A673 (cell line): ENCODE measurements around the gene MAP3K1. TPM values are rescaled to one million over a fixed set of nuclear protein-coding genes. Genes with fewer than 3 reads are reported as not detected.
A peak's percentile ranks its signal among the peaks of the same experiment; 100 is the strongest.

Experiments
- BruUV-seq: library from RNA; stranded (reverse); fragments of 400-500 nt; replicated peaks from 2 replicates; lab custom pipeline; 2021; lab: Mats Ljungman, UMichigan
- CTCF ChIA-PET: fragments of 300-600 bp; sonication (Branson Sonifier 250); formaldehyde crosslinking; loops from one replicate; lab custom pipeline; 2022; ENCODE audit warnings: antibody characterized with exemption; lab: Charles Lee
- POLR2A ChIA-PET: fragments of 300-600 bp; sonication (Branson Sonifier 250); formaldehyde crosslinking; loops from one replicate; lab custom pipeline; 2022; ENCODE audit warnings: antibody characterized with exemption; ENCODE audit not compliant: low non-redundant PET; lab: Charles Lee
- DNase-seq: peaks from one replicate; pipeline ENCODE4 v3.0.0-alpha.2; 2015; ENCODE audit warnings: low spot score
- H3K27ac ChIP-seq: fragments of 200-600 bp; sonication (generic); 2 replicates; pipeline ENCODE4 v1.5.1; 2016; ENCODE audit warnings: mixed run types, low read depth, mild to moderate bottlenecking, mixed read lengths, antibody characterized with exemption, low read length; ENCODE audit not compliant: poor library complexity, severe bottlenecking
- H3K27me3 ChIP-seq: fragments of 200-600 bp; sonication (generic); replicated peaks from 2 replicates; pipeline ENCODE4 v1.6.1; 2017; ENCODE audit warnings: mixed run types, low read depth, mild to moderate bottlenecking, mixed read lengths, antibody characterized with exemption, low read length; ENCODE audit not compliant: insufficient read depth, poor library complexity
- H3K36me3 ChIP-seq: fragments of 200-600 bp; sonication (generic); 2 replicates; pipeline ENCODE4 v1.6.1; 2016; ENCODE audit warnings: mixed run types, mild to moderate bottlenecking, mixed read lengths, antibody characterized with exemption, low read length; ENCODE audit not compliant: insufficient read depth, poor library complexity, severe bottlenecking
- H3K4me1 ChIP-seq: fragments of 200-600 bp; sonication (generic); 2 replicates; pipeline ENCODE4 v1.6.1; 2017; ENCODE audit warnings: mixed run types, mild to moderate bottlenecking, mixed read lengths, antibody characterized with exemption, low read length; ENCODE audit not compliant: insufficient read depth, poor library complexity, severe bottlenecking
- H3K4me3 ChIP-seq: fragments of 200-600 bp; sonication (generic); 2 replicates; pipeline ENCODE4 v1.5.1; 2016; ENCODE audit warnings: low read depth, mixed run types, mild to moderate bottlenecking, mixed read lengths, low read length; ENCODE audit not compliant: poor library complexity, severe bottlenecking
- H3K9me3 ChIP-seq: fragments of 200-600 bp; sonication (generic); 2 replicates; pipeline ENCODE4 v1.6.1; 2016; ENCODE audit warnings: mixed run types, low read depth, mild to moderate bottlenecking, mixed read lengths, antibody characterized with exemption, low read length; ENCODE audit not compliant: poor library complexity, severe bottlenecking
- EZH2 ChIP-seq: fragments of 200-600 bp; sonication (generic); IDR thresholded peaks from 2 replicates; pipeline ENCODE4 v1.6.1; 2017; ENCODE audit warnings: borderline replicate concordance, low read depth, mild to moderate bottlenecking, mixed read lengths, antibody characterized with exemption, low read length; ENCODE audit not compliant: poor library complexity, severe bottlenecking
- intact Hi-C: fragments of 100-400 bp; cut with micrococcal nuclease; formaldehyde crosslinking; loops from one replicate; pipeline ENCODE4 v1.10.0; 2022; ENCODE audit not compliant: unreplicated experiment
- total RNA-seq: library from RNA; stranded (reverse); gene quantifications from 2 replicates; pipeline ENCODE4 v1.2.3, GENCODE V29; 2021
- TF ChIP-seq, protein P1 (sequence below): fragments of 300-800, 200-600 bp; sonication (generic); conservative IDR thresholded peaks from 2 replicates; pipeline ENCODE4 v1.5.1; 2017; ENCODE audit warnings: low read depth, mild to moderate bottlenecking, antibody characterized with exemption, low read length, moderate library complexity, mixed read lengths

Gene MAP3K1
- total RNA-seq, 1 experiment from 2014 or later: 7.2 TPM

DNA sequence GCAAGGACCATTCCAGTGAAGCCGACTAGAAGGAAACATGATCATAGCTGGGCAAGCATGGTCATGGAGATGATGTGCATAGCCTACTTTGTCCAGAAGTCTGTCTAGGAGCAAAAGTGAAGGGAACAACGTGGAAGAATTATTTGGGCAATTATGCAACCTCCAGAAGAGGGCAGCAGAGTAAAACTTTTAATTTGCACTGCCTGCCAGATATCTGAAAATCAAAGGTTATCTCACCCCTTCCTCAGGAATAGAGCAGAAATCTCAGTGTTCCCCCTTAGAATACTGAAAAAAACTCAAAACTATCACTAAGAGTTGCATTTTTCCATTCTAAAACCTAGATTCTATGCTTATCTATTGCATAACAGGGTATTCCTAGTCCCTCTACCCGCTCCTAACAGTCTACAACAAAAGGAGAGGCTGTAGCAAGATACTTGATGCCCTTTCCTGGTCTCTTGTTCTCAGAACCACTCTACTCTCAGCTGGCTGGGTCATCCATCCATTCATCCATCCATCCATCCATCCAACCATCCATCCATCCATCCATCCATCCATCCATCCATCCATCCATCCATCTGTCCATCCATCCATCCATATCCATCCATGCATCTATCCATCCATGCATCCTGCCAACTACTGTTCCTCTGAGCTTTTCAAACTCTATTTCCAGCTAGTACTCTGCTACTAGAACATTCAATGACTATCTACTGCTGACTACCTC lies 85.7 kb downstream of the MAP3K1 start:
- ChIA-PET POLR2A (no interaction called here), CTCF (interaction anchor here (1.5 kb wide), 1 partner anchor 237 kb away, joined by 8 read pairs; no protein-coding TSS in a partner anchor)
- DNase-seq: peak; percentile 63
- no peaks in the 10 kb centered on the region for H3K4me1 ChIP-seq
- H3K36me3 ChIP-seq: no peaks in the 10 kb centered on the region
- no TSS peak for BruUV-seq
- no peak overlapping the region for H3K27ac ChIP-seq
- TF ChIP-seq EZH2: no peak
- TF ChIP-seq, protein P1, sequence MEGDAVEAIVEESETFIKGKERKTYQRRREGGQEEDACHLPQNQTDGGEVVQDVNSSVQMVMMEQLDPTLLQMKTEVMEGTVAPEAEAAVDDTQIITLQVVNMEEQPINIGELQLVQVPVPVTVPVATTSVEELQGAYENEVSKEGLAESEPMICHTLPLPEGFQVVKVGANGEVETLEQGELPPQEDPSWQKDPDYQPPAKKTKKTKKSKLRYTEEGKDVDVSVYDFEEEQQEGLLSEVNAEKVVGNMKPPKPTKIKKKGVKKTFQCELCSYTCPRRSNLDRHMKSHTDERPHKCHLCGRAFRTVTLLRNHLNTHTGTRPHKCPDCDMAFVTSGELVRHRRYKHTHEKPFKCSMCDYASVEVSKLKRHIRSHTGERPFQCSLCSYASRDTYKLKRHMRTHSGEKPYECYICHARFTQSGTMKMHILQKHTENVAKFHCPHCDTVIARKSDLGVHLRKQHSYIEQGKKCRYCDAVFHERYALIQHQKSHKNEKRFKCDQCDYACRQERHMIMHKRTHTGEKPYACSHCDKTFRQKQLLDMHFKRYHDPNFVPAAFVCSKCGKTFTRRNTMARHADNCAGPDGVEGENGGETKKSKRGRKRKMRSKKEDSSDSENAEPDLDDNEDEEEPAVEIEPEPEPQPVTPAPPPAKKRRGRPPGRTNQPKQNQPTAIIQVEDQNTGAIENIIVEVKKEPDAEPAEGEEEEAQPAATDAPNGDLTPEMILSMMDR: peak; percentile 72
- intact Hi-C loops: loop anchor here (2.0 to 10.0 kb wide), 5 partner anchors 181 to 626 kb away; no protein-coding TSS in a partner anchor
- no peaks in the 10 kb centered on the region for H3K27me3 ChIP-seq
- no peaks in the 10 kb centered on the region for H3K9me3 ChIP-seq
- H3K4me3 ChIP-seq: no peak overlapping the region

DNA sequence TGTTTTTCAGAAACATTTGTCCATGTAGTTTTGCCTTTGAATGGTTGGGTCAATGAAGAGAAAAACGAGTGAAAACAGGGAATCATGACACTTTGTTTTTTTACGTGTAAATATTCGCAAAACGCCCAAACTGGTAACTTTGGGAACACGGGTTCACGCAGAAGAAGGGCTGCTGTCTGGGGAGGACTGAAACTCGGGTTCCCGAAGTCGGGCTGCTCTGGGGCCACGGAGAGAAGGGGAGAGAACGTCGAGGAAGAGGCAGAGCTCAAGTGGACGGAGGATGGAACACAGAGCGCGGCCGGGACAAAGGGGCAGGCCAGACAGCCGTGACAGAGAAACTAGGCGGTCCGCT lies 93.6 kb downstream of the MAP3K1 start:
- H3K27me3 ChIP-seq: no peaks in the 10 kb centered on the region
- DNase-seq: no peak
- POLR2A ChIA-PET: interaction anchor here (0.6 kb wide), 1 partner anchor 1675 kb away, joined by 4 read pairs; no protein-coding TSS in a partner anchor
- intact Hi-C loops: loop anchor here (2.0 to 10.0 kb wide), 4 partner anchors 230 to 1553 kb away; partner anchors contain the start of gene PLK2
- no peaks in the 10 kb centered on the region for H3K9me3 ChIP-seq
- peak overlapping the region; percentile 60 for H3K4me3 ChIP-seq
- TF ChIP-seq EZH2: no peak
- TF ChIP-seq, protein P1: no peak
- H3K27ac ChIP-seq: peak overlapping the region; percentile 86
- CTCF ChIA-PET: no interaction called here
- BruUV-seq: no TSS peak
- no peaks in the 10 kb centered on the region for H3K4me1 ChIP-seq
- no peaks in the 10 kb centered on the region for H3K36me3 ChIP-seq

DNA sequence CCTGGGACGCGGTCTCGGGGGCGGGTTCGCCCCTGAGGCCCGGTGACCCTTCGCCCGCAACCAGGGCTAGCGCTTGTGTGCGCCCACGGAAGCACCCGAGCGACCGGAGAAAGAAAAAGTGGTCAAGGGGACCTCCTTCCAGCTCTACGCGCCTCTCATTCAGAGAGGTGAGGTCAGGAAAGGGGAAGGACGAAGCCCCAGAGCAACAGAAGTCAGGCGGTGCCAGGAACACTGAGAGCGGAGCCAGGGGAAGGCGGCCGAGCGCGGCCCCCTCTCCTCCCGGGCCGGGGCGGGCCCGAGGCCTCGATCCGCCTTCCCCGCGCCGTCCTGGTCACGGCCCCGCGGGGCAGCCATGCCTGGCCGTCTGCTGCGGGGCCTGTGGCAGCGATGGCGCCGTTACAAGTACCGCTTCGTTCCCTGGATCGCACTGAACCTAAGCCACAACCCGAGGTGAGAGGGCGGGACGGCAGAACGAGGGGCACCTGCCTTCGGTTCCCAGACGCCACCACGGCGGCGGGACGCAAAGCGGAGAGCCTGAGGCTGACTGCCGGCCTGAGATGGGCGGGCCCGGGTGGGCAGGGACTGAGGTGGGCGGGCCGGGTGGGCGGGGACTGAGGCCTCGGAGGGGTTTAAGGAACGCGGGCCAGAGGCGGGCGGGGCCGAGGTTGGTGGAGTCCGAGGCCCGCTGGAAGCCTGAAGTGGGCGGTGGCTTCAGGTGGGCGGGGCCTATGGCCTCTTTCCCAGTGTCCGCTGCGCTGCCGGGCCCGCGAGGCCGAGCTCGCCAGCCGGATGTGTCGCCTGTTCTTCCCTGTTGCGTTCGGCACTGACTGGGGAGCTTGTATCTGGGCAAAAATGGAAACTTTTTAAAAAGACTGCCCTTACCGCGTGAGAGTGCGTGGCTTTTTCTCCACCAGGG lies 94.2 kb downstream of the MAP3K1 start, which contains the start of gene SETD9:
Gene SETD9 (plus strand): TSS at position 303 of the 916 bp plus-strand sequence. CDS start 50 bp downstream, at position 353.
- H3K36me3 ChIP-seq: no peaks in the 10 kb centered on the region
- no peaks in the 10 kb centered on the region for H3K27me3 ChIP-seq
- TF ChIP-seq EZH2: no peak
- TF ChIP-seq, protein P1: no peak
- H3K9me3 ChIP-seq: no peaks in the 10 kb centered on the region
- ChIA-PET CTCF (no interaction called here), POLR2A (interaction anchor here (0.6 kb wide), 1 partner anchor 1676 kb away, joined by 4 read pairs; no protein-coding TSS in a partner anchor)
- intact Hi-C loops: loop anchor here (2.0 to 10.0 kb wide), 6 partner anchors 38 to 1553 kb away; partner anchors contain the start of gene PLK2
- H3K4me3 ChIP-seq: peak within 1 kb of the TSS; percentile 60
- no peaks in the 10 kb centered on the region for H3K4me1 ChIP-seq
- H3K27ac ChIP-seq: peak within 1 kb of the TSS; percentile 89
- no TSS peak for BruUV-seq
- DNase-seq: peak; percentile 98
